ENCODE measurements around the gene PSMD6.

Gene PSMD6

DNA sequence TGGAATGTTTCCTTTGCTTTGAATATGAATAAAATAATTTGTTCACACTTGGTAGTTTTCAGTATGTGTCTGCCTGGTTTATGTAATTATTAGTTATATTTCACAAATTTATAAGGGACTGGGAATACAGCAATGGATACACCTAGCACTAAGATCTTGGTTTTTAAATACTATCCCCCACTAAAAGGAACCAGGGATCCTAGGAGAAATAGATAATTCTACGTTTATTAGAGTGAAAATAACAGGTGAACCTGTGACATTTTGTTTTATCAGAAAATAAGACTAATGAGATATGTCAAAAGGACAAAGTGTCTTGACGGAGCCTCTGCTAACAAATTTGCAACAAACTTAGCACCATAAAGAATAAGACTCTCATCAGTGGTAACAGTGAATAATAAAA, 3.4 kb downstream of the PSMD6 start:
- Histone ChIP-seq H3K4me2 (ENCODE audit: low read depth, low read length, poor library complexity, severe bottlenecking) (peak overlapping the region; percentile 99), H3K27me3 (ENCODE audit: insufficient read depth, low read length, poor library complexity, severe bottlenecking) (no peaks in the 10 kb centered on the region), H3K4me3 (ENCODE audit: low read length, poor library complexity, severe bottlenecking) (no peak overlapping the region), H3K4me1 (ENCODE audit: insufficient read depth, low read length, poor library complexity, severe bottlenecking) (peaks cover 23% of the 10 kb centered on the region), H3K9ac (ENCODE audit: low read depth, low read length, poor library complexity, severe bottlenecking) (no peak overlapping the region), H3F3A (ENCODE audit: low read depth) (no peaks in the 10 kb centered on the region), H3K9me3 (ENCODE audit: insufficient read depth, low read depth, low read length) (no peaks in the 10 kb centered on the region), H2AFZ (ENCODE audit: low read length) (no peak overlapping the region), H4K20me1 (ENCODE audit: insufficient read depth, low read length, poor library complexity, severe bottlenecking) (peaks cover 29% of the 10 kb centered on the region), H3K9me2 (replicated peaks; ENCODE audit: low read depth, low read length) (no peaks in the 10 kb centered on the region), H3K36me3 (ENCODE audit: insufficient read depth, low read length) (peaks cover 37% of the 10 kb centered on the region; the same call in 1 of the 2 replicates), H3K79me2 (ENCODE audit: insufficient read depth, low read length) (peaks cover 32% of the 10 kb centered on the region)
- TF ChIP-seq EZH2phosphoT487 (IDR thresholded peaks at IDR 0.05; ENCODE audit: borderline replicate concordance): no peak
- TF ChIP-seq, protein P1, sequence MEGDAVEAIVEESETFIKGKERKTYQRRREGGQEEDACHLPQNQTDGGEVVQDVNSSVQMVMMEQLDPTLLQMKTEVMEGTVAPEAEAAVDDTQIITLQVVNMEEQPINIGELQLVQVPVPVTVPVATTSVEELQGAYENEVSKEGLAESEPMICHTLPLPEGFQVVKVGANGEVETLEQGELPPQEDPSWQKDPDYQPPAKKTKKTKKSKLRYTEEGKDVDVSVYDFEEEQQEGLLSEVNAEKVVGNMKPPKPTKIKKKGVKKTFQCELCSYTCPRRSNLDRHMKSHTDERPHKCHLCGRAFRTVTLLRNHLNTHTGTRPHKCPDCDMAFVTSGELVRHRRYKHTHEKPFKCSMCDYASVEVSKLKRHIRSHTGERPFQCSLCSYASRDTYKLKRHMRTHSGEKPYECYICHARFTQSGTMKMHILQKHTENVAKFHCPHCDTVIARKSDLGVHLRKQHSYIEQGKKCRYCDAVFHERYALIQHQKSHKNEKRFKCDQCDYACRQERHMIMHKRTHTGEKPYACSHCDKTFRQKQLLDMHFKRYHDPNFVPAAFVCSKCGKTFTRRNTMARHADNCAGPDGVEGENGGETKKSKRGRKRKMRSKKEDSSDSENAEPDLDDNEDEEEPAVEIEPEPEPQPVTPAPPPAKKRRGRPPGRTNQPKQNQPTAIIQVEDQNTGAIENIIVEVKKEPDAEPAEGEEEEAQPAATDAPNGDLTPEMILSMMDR (conservative IDR thresholded peaks at IDR 0.05; ENCODE audit: low read length): no peak

DNA sequence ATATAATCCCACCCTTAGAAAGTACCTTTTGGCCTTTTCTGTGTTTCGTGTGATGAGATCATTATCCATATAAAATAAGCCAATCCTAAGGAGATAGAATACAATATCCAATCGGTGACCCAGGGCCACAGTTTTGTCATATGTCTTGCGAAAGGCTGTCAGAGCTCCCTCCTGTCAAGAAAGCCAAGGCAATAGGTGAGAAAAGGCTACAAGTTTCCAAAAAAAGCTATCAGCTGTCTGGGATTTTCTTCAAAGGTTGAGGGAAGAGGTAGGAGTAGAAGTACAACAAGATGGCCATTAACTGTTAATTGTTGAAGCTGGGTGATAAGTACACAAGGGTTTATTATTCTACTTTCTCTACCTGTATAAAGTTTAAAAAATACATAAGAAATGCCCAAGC, 4.0 kb downstream of the PSMD6 start:
- H3K79me2 ChIP-seq (ENCODE audit: insufficient read depth, low read length): peaks cover 32% of the 10 kb centered on the region
- H3K9me2 ChIP-seq (replicated peaks; ENCODE audit: low read depth, low read length): no peaks in the 10 kb centered on the region
- H3K27me3 ChIP-seq (ENCODE audit: insufficient read depth, low read length, poor library complexity, severe bottlenecking): no peaks in the 10 kb centered on the region
- peaks cover 31% of the 10 kb centered on the region for H4K20me1 ChIP-seq (ENCODE audit: insufficient read depth, low read length, poor library complexity, severe bottlenecking)
- H3K9ac ChIP-seq (ENCODE audit: low read depth, low read length, poor library complexity, severe bottlenecking): no peak overlapping the region
- no peak overlapping the region for H2AFZ ChIP-seq (ENCODE audit: low read length)
- no peaks in the 10 kb centered on the region for H3F3A ChIP-seq (ENCODE audit: low read depth)
- peaks cover 43% of the 10 kb centered on the region; the same call in 1 of the 2 replicates for H3K36me3 ChIP-seq (ENCODE audit: insufficient read depth, low read length)
- no peak overlapping the region for H3K4me3 ChIP-seq (ENCODE audit: low read length, poor library complexity, severe bottlenecking)
- TF ChIP-seq EZH2phosphoT487 (IDR thresholded peaks at IDR 0.05; ENCODE audit: borderline replicate concordance): no peak
- TF ChIP-seq, protein P1 (conservative IDR thresholded peaks at IDR 0.05; ENCODE audit: low read length): no peak
- H3K4me2 ChIP-seq (ENCODE audit: low read depth, low read length, poor library complexity, severe bottlenecking): peak overlapping the region; percentile 99
- H3K4me1 ChIP-seq (ENCODE audit: insufficient read depth, low read length, poor library complexity, severe bottlenecking): peaks cover 23% of the 10 kb centered on the region
- H3K9me3 ChIP-seq (ENCODE audit: insufficient read depth, low read depth, low read length): no peaks in the 10 kb centered on the region

DNA sequence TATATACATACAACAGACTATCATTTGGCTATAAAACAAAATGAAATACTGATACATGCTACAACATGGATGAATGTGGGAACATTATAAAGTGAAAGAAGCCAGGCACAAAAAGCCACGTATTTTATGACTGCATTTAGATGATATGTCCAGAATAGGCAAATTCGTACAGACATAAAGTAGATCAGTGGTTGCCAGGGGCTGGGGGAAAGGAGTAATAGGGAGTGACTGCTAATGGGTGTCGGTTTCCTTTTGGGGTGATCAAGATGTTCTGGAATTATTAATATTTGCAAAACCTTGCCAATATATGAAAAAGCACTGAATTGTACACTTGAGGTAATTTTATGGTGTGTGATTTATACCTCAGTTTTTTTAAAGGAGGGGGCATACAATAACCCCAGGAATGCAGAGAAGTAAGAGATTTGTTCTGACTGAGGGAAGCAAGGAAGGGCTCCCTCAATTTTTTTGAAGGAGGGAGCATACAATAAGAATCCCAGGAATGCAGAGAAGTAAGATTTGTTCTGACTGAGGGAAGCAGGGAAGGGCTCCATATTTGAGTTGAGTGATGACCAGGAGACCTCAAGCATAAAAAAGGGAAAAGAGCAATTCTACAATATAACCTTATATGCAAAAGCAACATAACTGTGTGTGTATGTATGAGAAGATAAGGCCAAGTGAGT, 6.2 kb downstream of the PSMD6 start:
- H2AFZ ChIP-seq (ENCODE audit: low read length): no peak overlapping the region
- H3F3A ChIP-seq (ENCODE audit: low read depth): no peaks in the 10 kb centered on the region
- H3K9me3 ChIP-seq (ENCODE audit: insufficient read depth, low read depth, low read length): no peaks in the 10 kb centered on the region
- no peaks in the 10 kb centered on the region for H3K9me2 ChIP-seq (replicated peaks; ENCODE audit: low read depth, low read length)
- H3K79me2 ChIP-seq (ENCODE audit: insufficient read depth, low read length): peaks cover 20% of the 10 kb centered on the region
- H4K20me1 ChIP-seq (ENCODE audit: insufficient read depth, low read length, poor library complexity, severe bottlenecking): peaks cover 24% of the 10 kb centered on the region
- H3K27me3 ChIP-seq (ENCODE audit: insufficient read depth, low read length, poor library complexity, severe bottlenecking): no peaks in the 10 kb centered on the region
- no peak overlapping the region for H3K4me3 ChIP-seq (ENCODE audit: low read length, poor library complexity, severe bottlenecking)
- no peak overlapping the region for H3K9ac ChIP-seq (ENCODE audit: low read depth, low read length, poor library complexity, severe bottlenecking)
- no peak overlapping the region for H3K4me2 ChIP-seq (ENCODE audit: low read depth, low read length, poor library complexity, severe bottlenecking)
- peaks cover 16% of the 10 kb centered on the region for H3K4me1 ChIP-seq (ENCODE audit: insufficient read depth, low read length, poor library complexity, severe bottlenecking)
- TF ChIP-seq EZH2phosphoT487 (IDR thresholded peaks at IDR 0.05; ENCODE audit: borderline replicate concordance): no peak
- TF ChIP-seq, protein P1 (conservative IDR thresholded peaks at IDR 0.05; ENCODE audit: low read length): no peak
- H3K36me3 ChIP-seq (ENCODE audit: insufficient read depth, low read length): peaks cover 65% of the 10 kb centered on the region
